K562 (cell line): ENCODE results near the gene ST7. TPM values are rescaled to one million over a fixed set of nuclear protein-coding genes. Genes with fewer than 3 reads are reported as not detected.

ENCODE experiments used
- ATF3 ChIP-seq, 2 experiments: fragments of 450-650 bp in 1 of 2; sonication (generic) in 1 of 2; formaldehyde crosslinking in 1 of 2; IDR thresholded peaks in 1 of 2; conservative IDR thresholded peaks in 1 of 2; 2 replicates each; pipeline versions ENCODE4 v1.6.1 to v1.8.1; 2016 to 2023; ENCODE audit warnings: mild to moderate bottlenecking in 2 of 2, moderate library complexity in 2 of 2, inconsistent platforms in 1 of 2, missing genetic modification reagents in 1 of 2
- BCL6 ChIP-seq: fragments of 250-450 bp; sonication (Bioruptor Pico); IDR thresholded peaks from 2 replicates; pipeline ENCODE4 v1.4.0; 2020
- CHD4 ChIP-seq: fragments of 200-600 bp; sonication (generic); IDR thresholded peaks from 3 replicates; pipeline ENCODE4 v1.6.1; 2012; ENCODE audit warnings: low read depth, mild to moderate bottlenecking, mixed read lengths, low read length, inconsistent platforms; ENCODE audit not compliant: insufficient read depth, insufficient replicate concordance, poor library complexity, severe bottlenecking
- ELF4 ChIP-seq: fragments of 450-650 bp; formaldehyde crosslinking; IDR thresholded peaks from 2 replicates; pipeline ENCODE4 v1.4.0; 2022; ENCODE audit warnings: missing genetic modification characterization
- FOSL1 ChIP-seq: fragments of 200-800 bp; sonication (Bioruptor generic); conservative IDR thresholded peaks from 2 replicates; pipeline ENCODE4 v1.6.1; 2016; ENCODE audit warnings: missing genetic modification characterization, missing compliant biosample characterization
- JUND ChIP-seq, 2 experiments: IDR thresholded peaks; 2 replicates in 1 of 2; 3 replicates in 1 of 2; pipeline ENCODE4 v1.6.1; 2011; ENCODE audit warnings: borderline replicate concordance in 2 of 2, low read depth in 2 of 2, low read length in 2 of 2, improper control_type of control experiment in 1 of 2, missing biosample characterization in 1 of 2, missing genetic modification characterization in 1 of 2, missing genetic modification reagents in 1 of 2
- KAT2B ChIP-seq: IDR thresholded peaks from one replicate; pipeline ENCODE4 v1.6.1; 2012; ENCODE audit warnings: low read depth, mild to moderate bottlenecking, control low read depth, inconsistent platforms, low read length, moderate library complexity
- KDM2B ChIP-seq: fragments of 250-450 bp; sonication (Bioruptor Pico); IDR thresholded peaks from 2 replicates; pipeline ENCODE4 v1.8.0; 2021; ENCODE audit warnings: mild to moderate bottlenecking, moderate library complexity
- MTA1 ChIP-seq: fragments of 450-650 bp; IDR thresholded peaks from 2 replicates; pipeline ENCODE4 v1.6.1; 2017; ENCODE audit warnings: borderline replicate concordance
- NFIC ChIP-seq: fragments of 450-650 bp; IDR thresholded peaks from 2 replicates; pipeline ENCODE4 v1.6.1; 2017; ENCODE audit warnings: mild to moderate bottlenecking, inconsistent platforms
- NR2F6 ChIP-seq: fragments of 450-650 bp; formaldehyde crosslinking; IDR thresholded peaks from 2 replicates; pipeline ENCODE4 v1.4.0; 2020; ENCODE audit warnings: mild to moderate bottlenecking
- RAD51 ChIP-seq: fragments of 450-650 bp; IDR thresholded peaks from 2 replicates; pipeline ENCODE4 v1.7.1; 2016; ENCODE audit warnings: low read depth, mild to moderate bottlenecking, borderline replicate concordance
- SIX5 ChIP-seq, 2 experiments: IDR thresholded peaks; 2 replicates each; pipeline ENCODE4 v1.6.1; 2011; ENCODE audit warnings: low read length in 2 of 2, borderline replicate concordance in 1 of 2, low read depth in 1 of 2, mild to moderate bottlenecking in 1 of 2, moderate library complexity in 1 of 2; ENCODE audit not compliant: insufficient read depth in 1 of 2
- ZNF175 ChIP-seq: fragments of 200-800 bp; sonication (Bioruptor generic); IDR thresholded peaks from 2 replicates; pipeline ENCODE4 v1.6.1; 2016; ENCODE audit warnings: low read depth, mild to moderate bottlenecking, missing genetic modification characterization, missing compliant biosample characterization
- ZNF655 ChIP-seq: fragments of 250-450 bp; sonication (Bioruptor Pico); IDR thresholded peaks from 2 replicates; pipeline ENCODE4 v1.5.0; 2021
- polyA plus RNA-seq, 8 experiments: library from polyadenylated mRNA; depleted of rRNA in 4 of 8; stranded (reverse) in 5 of 8; unstranded in 3 of 8; fragments of >200 nt; fragmentation: Nextera tagmentation in 2 of 8; fragmentation: Illumina TruSeq in 1 of 8; extraction: Ambion mirVana in 2 of 8; extraction: Trizol in 1 of 8; gene quantifications; 2 replicates each; pipeline versions ENCODE4 v1.2.1 to v1.2.3, GENCODE V29; 2011 to 2014; ENCODE audit warnings: inconsistent platforms in 1 of 8, missing spikeins in 1 of 8
- total RNA-seq, 7 experiments: library from RNA; depleted of rRNA in 6 of 7; stranded (reverse); fragments of >200 nt in 6 of 7; fragmentation: Illumina TruSeq in 2 of 7; extraction: Trizol in 2 of 7; gene quantifications; 2 replicates each; pipeline versions ENCODE4 v1.2.1 to v1.2.3, GENCODE V29; 2011 to 2021; ENCODE audit warnings: low replicate concordance in 1 of 7
- TF ChIP-seq, protein P1 (sequence below): IDR thresholded peaks from 2 replicates; pipeline ENCODE4 v1.6.1; 2012; ENCODE audit warnings: low read depth, low read length, improper control_type of control experiment, borderline replicate concordance
- TF ChIP-seq, protein P2 (sequence below): IDR thresholded peaks from 2 replicates; pipeline ENCODE4 v1.6.1; 2011; ENCODE audit not compliant: insufficient read length; ENCODE audit errors: extremely low read depth

ST7 gene
- total and polyA plus RNA-seq, 9 of the 15 experiments (the other 6 are each of a cell fraction or from before 2014, with no cell fraction given), result 23.9 to 56.3 (median 36.9) TPM

DNA sequence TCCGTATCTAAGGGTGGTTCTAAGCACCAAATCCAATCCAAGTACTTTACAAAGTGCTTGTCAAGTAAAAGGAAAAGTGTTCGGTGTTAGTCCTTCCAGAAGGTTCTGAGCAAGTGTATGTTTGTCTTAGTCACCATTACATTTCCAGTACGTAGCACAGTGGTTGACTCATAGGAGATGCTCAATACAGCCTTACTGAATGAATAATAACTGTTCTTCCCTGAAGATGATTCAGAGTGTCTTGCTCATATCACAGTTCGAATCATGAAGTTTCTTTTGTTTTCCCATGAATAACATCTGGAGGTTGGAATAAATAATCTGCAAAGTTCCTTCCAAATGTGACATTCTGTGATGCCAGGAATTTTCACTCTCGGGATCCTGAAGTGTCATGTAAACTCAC, 316.1 kb downstream of the ST7 start (continued):
- TF ChIP-seq, protein P1, sequence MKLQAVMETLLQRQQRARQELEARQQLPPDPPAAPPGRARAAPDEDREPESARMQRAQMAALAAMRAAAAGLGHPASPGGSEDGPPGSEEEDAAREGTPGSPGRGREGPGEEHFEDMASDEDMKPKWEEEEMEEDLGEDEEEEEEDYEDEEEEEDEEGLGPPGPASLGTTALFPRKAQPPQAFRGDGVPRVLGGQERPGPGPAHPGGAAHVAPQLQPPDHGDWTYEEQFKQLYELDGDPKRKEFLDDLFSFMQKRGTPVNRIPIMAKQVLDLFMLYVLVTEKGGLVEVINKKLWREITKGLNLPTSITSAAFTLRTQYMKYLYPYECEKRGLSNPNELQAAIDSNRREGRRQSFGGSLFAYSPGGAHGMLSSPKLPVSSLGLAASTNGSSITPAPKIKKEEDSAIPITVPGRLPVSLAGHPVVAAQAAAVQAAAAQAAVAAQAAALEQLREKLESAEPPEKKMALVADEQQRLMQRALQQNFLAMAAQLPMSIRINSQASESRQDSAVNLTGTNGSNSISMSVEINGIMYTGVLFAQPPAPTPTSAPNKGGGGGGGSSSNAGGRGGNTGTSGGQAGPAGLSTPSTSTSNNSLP, result no peak
- TF ChIP-seq FOSL1 (tag) (peak; percentile 67), MTA1 (no peak), CHD4 (no peak), ELF4 (CRISPR knock-in tag) (no peak), BCL6 (no peak), JUND (IDR thresholded peaks at IDR 0.05; ENCODE audit: borderline replicate concordance, low read depth, low read length) (no peak), JUND (tag; IDR thresholded peaks at IDR 0.05; ENCODE audit: borderline replicate concordance, low read depth, low read length) (peak; percentile 33; the same call in 1 of the 3 replicates), ZNF655 (CRISPR knock-in tag) (no peak), ATF3 (IDR thresholded peaks at IDR 0.05) (peak; percentile 36), ATF3 (CRISPR knock-in tag; conservative IDR thresholded peaks at IDR 0.05) (no peak), KAT2B (no peak), SIX5 (IDR thresholded peaks at IDR 0.05; ENCODE audit: borderline replicate concordance in 1 of 2, insufficient read depth in 1 of 2, low read depth in 1 of 2, low read length in 2 of 2) (no peak), KDM2B (no peak), NR2F6 (CRISPR knock-in tag) (no peak), ZNF175 (CRISPR knock-in tag) (no peak), RAD51 (no peak), NFIC (no peak)
- TF ChIP-seq, protein P2, sequence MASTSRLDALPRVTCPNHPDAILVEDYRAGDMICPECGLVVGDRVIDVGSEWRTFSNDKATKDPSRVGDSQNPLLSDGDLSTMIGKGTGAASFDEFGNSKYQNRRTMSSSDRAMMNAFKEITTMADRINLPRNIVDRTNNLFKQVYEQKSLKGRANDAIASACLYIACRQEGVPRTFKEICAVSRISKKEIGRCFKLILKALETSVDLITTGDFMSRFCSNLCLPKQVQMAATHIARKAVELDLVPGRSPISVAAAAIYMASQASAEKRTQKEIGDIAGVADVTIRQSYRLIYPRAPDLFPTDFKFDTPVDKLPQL, result no peak
